ENCODE results near the gene ATP5PO. TPM values are rescaled to one million over a fixed set of nuclear protein-coding genes. Genes with fewer than 3 reads are reported as not detected.

Gene ATP5PO
- total RNA-seq, 1 donor from 2014 or later, result 203 TPM

GRCh38 chr21:33902349-33902748, 13.3 kb downstream of the ATP5PO start:
- intact Hi-C loops (cut with micrococcal nuclease), result no loop called here

- intact Hi-C loops (cut with micrococcal nuclease), result no loop called here
Observed at GRCh38 chr21:33901412-33902288, 14.0 kb downstream of the ATP5PO start.

GRCh38 chr21:33899199-33899598, 16.4 kb downstream of the ATP5PO start:
- intact Hi-C loops (cut with micrococcal nuclease), result no loop called here

GRCh38 chr21:33898586-33898985, 17.0 kb downstream of the ATP5PO start:
- intact Hi-C loops (cut with micrococcal nuclease), result no loop called here

DNA sequence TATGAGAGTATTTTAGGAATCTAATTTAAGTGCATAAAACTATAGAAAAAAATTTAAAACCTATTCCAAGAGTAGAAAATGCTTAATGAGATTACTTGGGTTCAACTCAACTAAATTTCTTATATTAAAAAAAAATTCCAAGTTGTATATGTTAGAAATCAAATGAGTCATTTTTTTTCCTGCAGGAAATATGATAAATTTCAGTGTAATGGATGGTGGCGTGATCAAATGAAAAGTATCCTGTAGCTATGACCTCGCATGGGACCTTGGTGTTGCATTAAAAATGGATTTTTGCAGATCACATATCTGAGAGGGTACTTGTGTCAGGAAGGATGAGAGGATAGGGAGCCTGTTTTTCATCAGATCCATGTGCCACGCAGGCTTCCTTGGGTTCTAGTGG, 17.9 kb downstream of the ATP5PO start:
- intact Hi-C loops (cut with micrococcal nuclease), result no loop called here

DNA sequence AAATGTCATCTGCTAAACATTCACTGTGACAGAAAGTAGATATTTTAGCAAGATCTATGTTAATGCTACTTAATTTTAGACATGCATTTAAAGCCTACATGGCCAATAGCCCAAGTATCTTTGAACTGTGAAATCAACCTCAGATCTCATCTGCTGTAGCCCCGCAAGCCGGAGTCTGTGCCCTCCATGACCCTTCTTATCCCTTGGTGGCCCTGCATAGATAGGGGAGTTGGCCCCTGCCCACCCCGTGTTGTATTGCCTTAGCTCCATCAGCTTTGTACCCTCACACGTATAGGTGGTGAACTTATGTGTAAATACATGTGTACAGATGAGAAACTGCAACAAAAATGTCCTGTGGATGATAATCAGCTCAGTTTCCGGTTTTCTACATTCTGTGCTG, 18.5 kb downstream of the ATP5PO start:
- intact Hi-C loops (cut with micrococcal nuclease), result no loop called here

- intact Hi-C loops (cut with micrococcal nuclease), result no loop called here
Observed at GRCh38 chr21:33896691-33897090, 18.9 kb downstream of the ATP5PO start.

DNA sequence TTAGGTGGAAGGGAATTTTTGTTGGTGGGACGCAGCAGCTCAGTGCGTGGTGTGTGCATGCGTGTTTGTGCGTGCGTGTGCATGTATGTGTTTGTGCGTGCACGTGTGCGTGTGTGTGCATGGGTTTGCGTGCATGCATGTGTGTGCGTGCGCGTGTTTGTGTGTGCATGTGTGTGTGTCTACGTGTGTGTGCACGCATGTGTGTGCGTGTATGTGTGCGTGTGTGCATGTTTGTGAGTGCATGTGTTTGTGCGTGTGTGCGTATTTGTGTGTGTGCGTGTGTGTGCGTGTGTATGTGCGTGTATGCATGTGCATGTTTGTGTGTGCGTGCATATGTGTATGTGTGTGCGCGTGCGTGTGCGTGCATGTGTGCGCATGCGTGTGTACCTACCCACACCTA, 20.2 kb downstream of the ATP5PO start:
- intact Hi-C loops (cut with micrococcal nuclease), result no loop called here

GRCh38 chr21:33894736-33895288, 20.8 kb downstream of the ATP5PO start:
- intact Hi-C loops (cut with micrococcal nuclease), result no loop called here

DNA sequence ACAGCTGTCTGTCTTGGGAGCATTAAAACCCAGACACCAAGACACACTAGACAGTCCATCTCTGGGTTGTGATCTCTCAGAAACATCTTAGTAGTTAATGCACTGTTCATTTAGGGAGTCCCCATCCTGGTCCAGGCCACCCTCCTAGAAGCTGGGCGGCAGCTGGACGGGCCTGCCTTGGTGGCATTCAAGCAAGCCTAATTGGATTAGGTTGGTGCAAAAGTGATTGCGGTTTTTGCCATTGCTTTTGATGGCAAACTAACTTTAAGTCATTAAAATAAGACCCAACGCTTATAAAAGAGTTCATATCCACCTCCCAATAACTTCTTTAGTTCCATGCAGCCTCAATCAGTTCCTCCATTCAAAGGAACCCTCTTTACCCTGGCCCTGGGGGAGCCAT, 21.7 kb downstream of the ATP5PO start:
- intact Hi-C loops (cut with micrococcal nuclease), result no loop called here

GRCh38 chr21:33892853-33893252, 22.8 kb downstream of the ATP5PO start:
- intact Hi-C loops (cut with micrococcal nuclease), result no loop called here

- intact Hi-C loops (cut with micrococcal nuclease), result no loop called here
Observed at GRCh38 chr21:33890187-33890586, 25.4 kb downstream of the ATP5PO start.

GRCh38 chr21:33886321-33886720, 29.3 kb downstream of the ATP5PO start:
- intact Hi-C loops (cut with micrococcal nuclease), result no loop called here

DNA sequence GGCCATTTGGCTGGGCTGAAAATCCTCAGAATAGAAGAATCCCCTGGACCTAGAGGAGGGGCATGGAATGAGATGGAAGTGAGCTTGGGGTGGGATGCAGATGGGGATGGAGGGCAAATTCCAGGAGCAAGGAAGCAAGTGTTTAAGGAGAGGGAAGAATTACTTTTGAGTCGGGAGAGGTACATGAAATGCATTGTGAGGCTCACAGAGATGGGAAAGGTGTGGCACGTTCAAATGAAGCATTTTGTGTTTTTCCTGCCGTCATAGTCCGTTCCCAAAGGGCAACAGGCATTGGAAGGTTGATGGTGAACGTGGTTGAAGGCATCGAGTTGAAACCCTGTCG, 30.5 kb downstream of the ATP5PO start:
- intact Hi-C loops (cut with micrococcal nuclease), result no loop called here

DNA sequence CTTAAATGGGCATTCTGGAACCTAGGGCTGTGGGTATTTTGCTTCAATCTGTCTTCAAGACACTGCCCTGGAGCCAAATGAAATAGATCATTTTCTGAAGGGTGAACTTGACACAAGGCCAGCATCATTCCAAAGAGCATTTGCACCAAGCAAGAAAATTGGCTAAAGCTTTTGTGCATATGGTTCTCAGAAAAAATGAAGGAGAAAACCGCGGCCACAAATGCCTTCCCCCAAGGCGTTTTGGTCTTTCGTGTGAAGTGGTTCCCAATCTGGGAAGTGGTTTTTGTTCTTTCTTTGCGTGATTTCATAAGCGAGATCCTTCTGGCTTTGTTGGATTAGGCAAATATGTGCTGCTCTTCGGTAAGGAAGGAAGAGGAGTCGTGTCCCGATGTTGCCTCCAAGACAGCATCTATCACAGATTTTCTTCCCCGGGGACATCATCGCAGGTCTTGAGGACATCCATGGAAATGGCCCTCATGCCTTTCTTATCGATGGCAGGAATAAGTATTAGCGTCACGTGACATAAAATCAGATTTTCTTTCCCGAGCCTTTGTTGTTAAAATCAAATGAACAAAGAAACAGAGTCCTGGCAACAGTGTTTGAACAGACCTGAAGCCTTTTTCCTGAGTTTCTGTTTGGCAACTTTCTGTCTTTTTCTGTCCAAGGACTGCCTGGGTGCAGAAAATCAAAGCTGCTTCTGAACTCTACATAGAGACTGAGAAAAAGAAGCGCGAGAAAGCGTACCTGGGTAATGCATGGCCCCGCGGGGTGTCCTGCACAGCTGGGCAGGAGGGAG, 31.0 kb downstream of the ATP5PO start:
- intact Hi-C loops (cut with micrococcal nuclease), result no loop called here

DNA sequence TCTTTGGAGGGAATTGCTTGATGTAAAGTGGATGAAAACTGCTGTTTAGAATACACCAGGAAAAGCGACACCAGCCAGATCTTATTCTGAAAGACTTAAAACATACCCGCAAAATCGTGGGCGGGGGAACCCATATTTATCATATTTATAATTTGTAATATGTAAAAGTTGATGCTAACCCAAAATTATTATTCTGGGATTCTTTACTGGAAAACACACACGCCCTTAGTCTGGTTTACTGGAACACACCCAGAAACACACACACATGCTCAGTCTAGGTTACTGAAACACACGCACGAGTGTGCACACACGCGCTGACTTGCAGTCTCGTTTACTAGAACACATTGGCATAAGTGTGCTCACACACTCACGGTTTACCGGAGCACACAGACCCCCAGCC, 32.5 kb downstream of the ATP5PO start:
- intact Hi-C loops (cut with micrococcal nuclease), result no loop called here

- intact Hi-C loops (cut with micrococcal nuclease), result no loop called here
Observed at GRCh38 chr21:33881689-33882440, 33.7 kb downstream of the ATP5PO start.

GRCh38 chr21:33880626-33881025, 35.0 kb downstream of the ATP5PO start:
- intact Hi-C loops (cut with micrococcal nuclease), result no loop called here

- intact Hi-C loops (cut with micrococcal nuclease), result no loop called here
Observed at GRCh38 chr21:33878824-33879223, 36.8 kb downstream of the ATP5PO start.

GRCh38 chr21:33875026-33875695, 40.4 kb downstream of the ATP5PO start:
- intact Hi-C loops (cut with micrococcal nuclease), result no loop called here

DNA sequence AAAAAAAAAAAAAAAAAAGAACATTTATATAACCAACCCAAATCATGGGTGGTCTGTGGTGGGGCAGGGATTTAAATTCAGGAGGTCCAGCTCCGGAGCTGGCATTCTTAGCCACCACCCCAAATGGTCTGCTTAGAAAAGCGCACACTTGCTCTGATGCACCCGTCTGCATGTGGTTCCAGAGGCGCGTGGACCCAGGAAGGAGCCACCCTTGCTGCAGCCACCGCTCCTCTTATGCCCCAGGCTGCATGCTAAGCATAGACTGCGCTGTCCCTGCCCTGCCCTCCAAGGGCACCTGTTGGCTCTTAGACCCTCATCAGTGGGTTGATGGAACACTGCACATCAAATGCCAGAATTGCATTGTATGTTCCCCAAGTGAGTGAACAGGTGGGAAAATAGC, 41.4 kb downstream of the ATP5PO start:
- intact Hi-C loops (cut with micrococcal nuclease), result no loop called here

Measured in T-helper 2 cell treated with Interferon-gamma antibody and Interleukin-4, amounts not matched to agents 100 ng/mL and 5 ng/mL, for 36 hours (primary cell).